Activated CD8-positive, alpha-beta memory T cell treated with anti-CD3 and anti-CD28 coated beads, Interleukin-2, amount 50 U/mL, for 1 hour (primary cell): ENCODE data around the gene RSRC1.
"Not testable (repeated sequence)": the region's sequence is repeated elsewhere in the genome, so short reads cannot be mapped to it uniquely, and the experiment has no call there.

Experiments used
- DNase-seq: peaks from one replicate; pipeline ENCODE4 v3.0.0-alpha.2; 2020; ENCODE audit errors: extremely low read depth

Gene RSRC1, protein sequence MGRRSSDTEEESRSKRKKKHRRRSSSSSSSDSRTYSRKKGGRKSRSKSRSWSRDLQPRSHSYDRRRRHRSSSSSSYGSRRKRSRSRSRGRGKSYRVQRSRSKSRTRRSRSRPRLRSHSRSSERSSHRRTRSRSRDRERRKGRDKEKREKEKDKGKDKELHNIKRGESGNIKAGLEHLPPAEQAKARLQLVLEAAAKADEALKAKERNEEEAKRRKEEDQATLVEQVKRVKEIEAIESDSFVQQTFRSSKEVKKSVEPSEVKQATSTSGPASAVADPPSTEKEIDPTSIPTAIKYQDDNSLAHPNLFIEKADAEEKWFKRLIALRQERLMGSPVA

DNA sequence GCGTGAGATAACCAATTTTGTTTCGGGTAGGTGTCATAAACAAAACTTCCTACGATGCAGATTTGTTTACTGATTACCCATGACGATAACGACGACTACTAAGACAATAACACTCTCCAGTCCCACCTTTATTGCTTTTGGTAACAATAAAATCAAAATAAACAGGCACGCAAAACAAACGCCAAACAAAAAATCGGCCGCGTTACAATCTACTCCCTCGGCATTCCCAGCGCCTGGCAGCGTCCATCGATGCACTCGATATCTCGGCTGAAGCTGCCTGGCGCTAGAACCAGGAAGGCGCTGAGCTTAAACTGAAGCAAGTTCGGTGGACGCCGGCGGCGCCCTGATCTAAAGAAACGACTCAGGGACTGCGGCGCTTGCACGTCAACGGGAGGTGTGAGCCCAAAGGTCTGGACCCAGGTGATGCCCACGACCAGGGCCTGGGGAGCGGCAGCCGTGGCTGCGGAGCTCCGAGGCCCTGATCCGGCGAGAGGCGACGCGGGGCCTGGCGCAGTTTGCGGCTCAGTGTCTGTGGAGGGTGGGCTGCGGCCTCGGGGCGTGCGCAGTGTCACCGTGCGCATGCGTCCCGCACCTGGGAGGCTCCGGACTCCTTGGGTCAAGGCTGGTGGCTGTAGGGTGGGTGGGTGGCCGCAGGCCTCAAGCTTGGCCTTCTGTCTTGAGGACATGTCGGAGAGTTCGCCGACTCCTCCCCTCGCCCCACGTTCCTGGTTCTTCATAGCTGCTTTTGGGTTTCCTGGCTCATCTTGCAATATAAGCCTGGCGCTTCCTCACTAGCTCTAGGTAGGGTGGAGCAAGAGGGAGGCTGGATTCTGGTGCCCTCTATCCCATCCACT lies at the start of gene RSRC1:
TSS of gene RSRC1 (plus strand) at position 286 of the 854 bp plus-strand sequence. CDS start 12,016 bp downstream, outside the sequence.
- peak; percentile 50 for DNase-seq

DNA sequence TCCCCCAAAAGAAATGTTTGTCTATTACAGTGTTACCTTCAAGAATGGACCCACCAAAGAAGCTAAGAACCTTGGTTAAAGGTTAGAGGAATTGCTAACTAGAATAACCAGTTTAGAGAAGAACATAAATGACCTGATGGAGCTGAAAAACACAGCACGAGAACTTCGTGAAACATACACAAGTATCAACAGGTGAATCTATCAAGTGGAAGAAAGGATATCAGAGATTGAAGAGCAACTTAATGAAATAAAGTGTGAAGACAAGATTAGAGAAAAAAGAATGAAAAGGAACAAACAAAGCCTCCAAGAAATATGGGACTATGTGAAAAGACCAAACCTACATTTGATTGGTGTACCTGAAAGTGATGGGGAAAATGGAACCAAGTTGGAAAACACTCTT lies 44.3 kb upstream of the RSRC1 start:
- DNase-seq, result not testable (repeated sequence)

DNA sequence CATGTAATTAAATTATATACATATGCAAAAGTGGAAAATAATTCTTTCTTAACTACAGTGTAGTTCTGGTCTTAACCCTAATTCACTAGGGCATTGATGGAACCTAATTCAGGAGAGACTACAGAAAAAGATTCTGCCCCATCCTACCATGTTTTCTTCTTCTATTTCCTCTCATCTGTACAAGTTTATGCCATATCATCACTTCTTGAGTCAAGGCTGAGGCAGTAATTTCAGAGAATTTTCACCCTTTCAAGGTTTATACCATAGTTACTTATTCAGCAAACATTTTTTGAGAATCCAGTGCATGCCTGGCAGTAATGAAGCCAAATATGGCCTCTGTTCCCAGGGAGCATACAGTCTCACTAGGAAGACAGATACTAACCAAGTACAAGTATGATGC lies 37.1 kb upstream of the RSRC1 start:
- DNase-seq, result no peak

DNA sequence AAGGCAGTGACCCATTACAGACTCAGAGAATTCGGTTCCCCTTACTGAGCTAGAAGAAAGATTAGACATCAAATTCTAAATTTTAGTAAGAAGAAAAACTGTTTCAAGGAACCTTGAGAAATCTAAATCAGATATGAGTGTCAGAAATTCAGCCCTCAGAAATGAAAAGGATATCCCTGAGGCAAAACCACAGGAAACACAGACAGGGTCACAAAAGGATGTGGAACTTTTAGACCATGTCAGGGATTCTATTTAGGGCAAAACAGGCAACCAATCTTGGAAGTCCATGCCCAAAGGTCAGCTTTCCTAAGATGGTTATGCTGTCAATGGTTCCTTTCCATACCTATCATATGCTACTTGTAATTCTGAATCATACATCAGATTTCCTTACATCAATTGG lies 35.3 kb upstream of the RSRC1 start:
- no peak for DNase-seq

DNA sequence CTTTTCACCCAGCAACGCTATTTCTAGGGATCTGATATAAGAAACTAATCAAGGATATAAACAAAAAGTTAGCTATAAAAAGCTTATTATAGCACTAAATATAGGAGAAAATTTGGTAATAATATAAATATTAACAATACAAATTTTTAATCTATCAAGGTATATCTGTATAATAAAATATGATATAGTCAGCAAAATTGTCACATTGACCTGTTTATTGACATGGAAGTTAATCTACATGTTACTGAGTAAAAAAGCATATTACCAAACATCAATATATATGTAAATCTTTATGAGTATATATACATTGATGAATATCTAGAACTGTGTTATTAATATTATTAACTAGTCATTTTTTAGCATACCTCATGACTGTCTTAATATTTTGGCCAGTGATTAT lies 30.3 kb upstream of the RSRC1 start:
- no peak for DNase-seq

DNA sequence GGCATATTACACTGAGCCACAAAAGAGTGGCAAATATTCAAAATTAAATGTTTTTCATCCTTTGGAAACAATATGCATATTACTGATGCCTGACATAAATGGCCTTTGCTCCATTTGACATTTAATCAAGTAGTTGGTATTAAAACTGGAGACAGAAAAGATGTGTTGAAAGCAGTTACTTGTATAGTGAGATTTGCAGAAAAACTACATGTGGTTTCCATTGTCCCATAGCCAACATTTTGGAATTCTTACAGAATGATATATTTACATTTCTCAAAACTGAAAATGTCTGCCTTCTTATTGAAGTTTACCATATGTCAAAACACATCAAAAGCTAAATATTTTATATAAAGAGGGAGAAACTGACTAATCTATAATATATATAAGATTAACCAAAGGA lies 25.2 kb upstream of the RSRC1 start:
- no peak for DNase-seq

DNA sequence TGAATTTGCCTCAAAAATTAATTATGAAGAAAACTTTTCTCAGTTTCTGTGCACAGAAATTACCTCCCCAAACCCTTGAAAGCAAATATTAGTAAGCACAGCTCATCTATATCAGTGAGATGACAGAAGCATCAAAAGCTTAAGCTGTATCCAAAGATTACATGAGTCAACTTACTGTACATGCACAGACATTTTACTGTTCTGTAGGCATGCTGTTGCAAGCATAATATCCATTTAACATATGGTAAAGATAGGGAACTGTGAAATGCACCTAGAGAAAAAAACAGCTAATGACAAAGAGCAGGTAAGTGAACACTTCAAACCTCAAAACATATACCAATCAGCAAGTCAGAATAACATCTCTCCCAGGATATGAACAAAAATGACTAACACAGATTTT lies 24.5 kb upstream of the RSRC1 start:
- no peak for DNase-seq

DNA sequence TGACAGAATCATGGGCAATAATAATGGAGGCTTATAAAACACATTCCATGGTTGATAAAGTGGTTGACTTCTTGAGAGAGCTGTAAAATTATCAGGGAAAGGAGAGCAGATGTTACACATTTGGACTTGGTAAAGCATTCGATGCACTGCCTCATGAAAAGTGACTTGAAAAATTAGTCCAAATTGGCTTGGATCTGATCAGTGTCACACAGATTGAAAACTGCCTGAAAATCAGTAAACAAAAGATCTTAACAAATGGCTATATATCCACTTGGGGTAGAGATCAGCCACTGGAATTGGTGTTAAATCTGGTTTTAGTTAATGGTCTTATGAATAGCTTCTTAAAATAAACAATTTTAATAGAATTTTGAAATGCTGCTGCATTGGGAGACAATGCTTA lies 24.0 kb upstream of the RSRC1 start:
- no peak for DNase-seq

DNA sequence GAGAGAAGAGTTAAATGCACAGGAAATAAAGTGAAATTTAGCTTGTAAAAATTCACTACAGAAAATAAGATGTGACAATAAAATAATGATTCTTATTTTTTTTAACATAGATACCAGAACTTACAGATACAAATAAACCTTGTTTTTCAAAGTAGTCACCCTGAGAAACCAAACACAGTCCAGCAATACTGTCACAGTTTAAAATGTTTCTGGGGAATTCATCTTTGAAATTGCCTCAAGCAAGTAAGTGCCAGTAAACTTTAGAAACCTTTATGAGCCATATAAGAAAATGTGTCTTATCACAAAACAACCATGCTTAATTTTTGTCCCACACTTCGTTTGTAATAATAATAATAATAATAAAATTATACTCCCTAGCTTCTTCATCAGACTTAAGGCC lies 23.5 kb upstream of the RSRC1 start:
- DNase-seq, result no peak

DNA sequence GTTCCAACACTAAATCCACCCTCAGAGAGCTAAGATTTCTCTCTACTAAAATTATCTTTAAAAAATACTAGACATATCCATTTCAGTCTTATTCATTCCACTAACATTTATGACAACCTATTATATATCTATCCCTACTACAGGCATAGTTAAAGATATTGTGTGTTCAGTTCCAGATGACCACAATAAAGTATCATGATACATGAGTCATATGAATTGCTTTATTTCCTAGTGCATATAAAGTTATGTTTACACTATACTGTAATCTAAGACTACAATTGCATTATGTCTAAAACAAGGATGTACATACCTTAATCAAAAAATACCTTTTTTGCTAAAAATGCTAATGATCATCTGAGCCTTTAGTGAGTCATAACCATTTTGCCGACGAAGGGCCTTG lies 23.1 kb upstream of the RSRC1 start:
- no peak for DNase-seq

DNA sequence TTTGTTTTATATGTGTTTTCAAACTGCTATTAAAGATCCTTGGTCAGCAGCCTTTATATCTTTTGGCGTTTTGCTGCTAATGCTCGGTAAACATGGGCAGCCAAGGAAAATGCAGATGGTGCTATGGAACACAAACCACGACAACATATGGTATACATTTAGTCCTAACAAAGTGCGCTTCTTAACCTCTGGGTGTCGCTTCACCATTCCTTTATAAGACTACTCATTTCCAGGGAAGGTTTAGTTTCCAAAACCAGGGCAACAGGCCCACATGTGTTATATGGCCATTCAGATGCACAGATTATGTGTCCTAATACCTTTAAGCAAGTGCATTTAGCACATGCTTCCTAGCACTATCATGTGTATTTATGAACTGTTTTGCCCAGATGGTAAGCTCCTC lies 18.4 kb upstream of the RSRC1 start:
- DNase-seq, result no peak

DNA sequence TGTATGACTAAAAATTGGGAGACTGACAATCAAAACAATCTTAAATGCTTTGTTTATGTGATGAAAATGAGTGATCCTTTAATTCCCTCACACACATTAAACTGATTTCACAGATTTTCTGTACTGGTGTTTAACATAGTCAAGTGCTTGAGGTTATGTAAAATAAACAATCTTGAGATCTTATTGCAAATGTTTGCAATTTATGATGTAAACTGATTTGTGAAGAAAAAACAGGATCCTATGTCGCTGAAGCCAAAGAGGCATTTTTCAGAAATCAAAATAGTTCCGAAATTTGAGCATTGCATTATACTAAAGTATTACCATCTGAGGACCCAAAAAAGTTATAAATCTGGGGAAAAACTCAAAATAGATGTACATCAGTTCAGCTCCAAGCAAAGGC lies 16.4 kb upstream of the RSRC1 start:
- no peak for DNase-seq

DNA sequence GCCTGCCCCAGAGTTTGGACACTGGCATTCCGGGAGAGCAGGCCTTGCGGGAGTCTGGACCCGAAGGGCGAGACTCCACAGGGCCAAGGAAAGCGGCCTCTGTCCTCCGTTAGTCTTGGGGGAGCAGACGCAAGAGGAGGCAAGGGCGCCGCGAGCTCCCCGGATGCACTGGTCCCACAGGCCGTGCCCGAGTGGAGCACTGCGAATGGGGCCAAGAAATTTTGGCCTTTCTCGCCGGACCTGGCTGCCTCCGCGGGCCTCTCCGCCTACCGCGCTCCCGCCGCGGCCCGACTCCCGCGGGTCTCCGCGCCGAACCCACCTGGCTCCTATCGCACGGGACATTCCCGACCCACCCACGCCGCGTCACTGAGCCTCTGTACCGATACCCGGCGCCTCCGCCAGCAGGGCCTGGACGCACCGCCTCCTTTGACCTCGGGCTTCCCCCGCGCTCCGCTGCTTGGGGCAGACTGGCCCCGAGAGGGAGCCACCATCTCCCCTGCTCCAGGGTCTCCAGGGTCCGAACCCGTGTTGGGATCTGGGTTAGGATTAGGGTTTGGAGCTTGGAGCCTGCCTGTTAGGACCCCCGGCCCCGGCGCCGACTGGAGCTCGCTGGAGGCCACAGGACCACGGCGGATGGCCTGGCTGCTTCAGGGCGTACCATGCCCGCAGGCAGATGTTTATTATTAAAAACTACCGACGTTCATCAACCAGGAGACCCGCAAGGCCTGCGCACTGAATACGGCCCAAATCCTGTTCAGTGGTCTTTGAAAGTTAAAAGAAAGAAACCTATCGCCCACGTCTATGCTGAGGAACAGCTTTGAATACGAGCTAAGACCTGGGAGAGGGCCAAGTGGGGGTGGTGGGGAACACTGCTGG lies 15.4 kb upstream of the RSRC1 start:
- no peak for DNase-seq

DNA sequence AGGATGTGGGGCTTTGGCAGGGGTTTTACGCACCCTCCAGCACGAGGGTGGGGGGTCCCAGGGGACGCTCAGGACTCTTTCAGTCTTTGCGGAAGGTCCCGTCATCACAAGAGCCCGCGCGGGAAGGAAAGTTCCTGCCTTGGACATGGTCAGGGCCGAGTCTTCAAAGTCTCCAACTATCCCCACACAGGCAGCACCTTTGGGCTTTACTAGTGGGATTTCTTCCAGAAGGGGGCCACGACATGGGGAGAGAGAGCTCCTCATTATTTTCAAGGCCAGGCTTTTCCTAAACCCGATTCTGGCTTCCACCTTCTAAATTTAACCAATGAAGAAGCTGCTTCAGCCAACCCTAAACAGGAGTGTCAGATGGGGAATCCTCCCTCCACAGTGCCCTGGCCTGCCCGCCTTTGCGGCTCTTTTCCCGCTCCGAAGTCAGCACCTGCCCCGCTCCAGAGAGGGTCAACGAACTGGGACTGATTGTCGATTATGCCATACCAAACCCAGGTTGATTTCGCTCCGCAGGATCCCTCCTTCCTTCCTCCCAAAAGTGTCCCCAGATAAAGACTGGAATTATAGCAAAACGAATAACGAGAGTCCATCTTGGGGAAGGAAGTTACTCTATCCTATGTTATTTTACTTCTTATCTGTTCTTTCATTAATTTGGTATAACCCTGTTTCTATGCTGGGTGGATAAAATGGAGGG lies 14.6 kb upstream of the RSRC1 start:
- DNase-seq, result no peak

DNA sequence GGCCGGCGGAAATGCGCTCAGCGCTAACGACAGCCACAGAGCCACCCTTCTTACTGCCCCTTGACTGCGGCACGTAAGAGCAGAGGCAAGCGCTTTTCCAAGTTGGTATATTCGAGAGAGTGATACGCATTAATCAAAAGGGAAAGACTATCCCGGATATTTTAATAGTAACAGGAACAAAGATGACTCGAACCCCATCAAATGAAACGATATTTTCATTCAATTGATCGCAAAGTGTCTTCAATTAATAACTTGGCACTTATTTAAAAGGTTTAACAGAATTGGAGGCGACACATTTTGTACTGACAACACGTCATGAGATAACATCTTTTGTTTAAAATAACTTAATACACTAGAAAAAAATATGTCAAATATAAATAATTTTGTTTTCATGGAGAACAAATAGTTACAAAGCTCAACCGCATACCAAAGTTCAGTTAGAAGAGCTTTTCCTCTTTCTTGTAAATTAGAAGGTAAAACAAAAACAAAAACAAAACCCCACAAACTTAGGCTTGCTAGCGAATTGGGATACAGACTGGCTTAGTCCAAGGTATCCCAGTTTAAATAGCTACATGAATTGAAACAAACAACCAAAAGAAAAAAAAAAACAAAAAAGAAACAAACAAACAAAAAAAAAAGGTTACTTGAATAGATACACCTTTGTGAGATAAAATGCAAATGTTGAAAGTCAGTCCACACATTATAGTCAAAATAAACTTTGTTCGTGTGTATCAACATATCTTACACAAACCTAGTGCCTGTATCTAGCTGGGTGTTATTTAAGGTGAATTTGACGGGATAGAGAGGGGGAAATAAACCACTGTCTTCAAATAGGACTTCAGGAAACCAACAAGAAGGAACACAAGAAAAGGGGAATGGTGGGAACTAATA lies 13.8 kb upstream of the RSRC1 start:
- DNase-seq, result no peak

DNA sequence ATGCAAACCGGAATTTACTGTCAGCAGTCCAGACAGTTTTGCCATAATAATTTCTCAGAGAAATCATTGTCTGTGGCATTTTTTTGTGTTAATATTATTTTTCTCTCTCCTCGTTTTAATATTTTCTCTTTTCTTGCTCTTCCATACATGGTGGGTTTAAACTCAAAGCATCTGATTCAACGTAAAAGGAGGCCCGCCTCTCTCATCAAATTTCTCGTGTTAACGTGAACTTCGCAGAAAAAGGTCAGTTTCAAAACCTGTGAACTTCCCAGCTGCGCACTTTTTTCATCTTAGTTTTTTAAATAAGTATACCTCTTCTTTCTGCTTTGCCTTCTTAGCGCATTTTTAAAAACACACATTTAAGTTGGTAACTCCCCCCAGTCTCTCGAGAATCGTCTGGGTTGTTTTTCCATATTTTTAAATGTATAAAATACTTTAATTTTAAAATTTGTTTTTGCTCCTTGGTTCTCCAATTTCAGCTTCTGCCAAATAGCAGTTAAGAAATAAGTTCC lies 12.8 kb upstream of the RSRC1 start:
- DNase-seq, result no peak

DNA sequence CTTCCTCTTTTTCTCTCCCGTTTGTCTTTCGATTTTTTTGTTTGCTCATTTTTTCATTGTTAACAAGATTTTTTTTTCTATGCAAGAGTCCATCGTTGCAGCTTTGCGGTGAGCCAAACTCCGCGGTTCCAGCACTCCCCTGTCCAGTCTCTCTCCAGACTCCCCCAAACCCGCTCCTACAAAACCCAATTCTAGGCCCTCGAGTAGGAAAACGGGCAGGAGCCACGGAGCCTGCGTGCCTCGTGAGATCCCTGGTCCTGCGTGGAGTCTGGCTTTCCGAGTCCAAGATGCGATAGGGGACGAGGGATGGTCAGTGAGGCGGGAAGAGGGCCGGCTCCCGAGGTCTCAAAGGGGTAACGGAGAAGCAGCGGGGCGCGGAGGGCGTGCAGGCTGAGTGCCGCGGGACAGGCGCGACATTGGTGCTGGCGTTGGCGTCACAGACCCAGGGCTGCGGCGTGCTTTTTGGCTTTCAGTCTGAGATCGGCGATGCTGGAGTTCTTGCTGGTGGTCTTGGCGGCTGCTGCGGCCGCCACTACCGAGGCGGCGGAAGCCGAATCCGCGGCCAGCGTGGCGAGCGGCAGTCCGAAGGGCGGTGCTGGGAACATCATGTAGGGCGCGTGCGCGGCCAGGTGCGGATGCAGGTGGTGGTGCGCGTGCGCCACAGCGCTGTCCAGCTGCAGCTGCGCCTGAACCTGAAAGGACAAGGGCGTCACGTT lies 12.1 kb upstream of the RSRC1 start:
- no peak for DNase-seq

DNA sequence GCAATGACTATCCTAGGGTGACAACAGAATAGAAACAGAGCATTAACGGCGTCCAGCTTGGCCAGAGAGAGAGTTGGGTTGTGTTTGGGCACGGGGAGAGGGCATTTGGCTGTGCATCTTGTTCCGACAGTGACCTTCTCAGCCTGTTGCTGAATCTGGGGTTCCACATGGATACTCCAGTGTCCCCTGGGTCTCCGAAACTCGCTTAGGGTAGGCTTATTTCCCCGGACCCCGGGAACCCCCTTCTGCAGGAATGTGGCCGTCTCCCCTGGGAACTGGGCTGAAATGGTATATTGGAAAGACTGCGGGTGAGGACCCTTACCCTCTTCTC lies 11.6 kb upstream of the RSRC1 start:
- no peak for DNase-seq

DNA sequence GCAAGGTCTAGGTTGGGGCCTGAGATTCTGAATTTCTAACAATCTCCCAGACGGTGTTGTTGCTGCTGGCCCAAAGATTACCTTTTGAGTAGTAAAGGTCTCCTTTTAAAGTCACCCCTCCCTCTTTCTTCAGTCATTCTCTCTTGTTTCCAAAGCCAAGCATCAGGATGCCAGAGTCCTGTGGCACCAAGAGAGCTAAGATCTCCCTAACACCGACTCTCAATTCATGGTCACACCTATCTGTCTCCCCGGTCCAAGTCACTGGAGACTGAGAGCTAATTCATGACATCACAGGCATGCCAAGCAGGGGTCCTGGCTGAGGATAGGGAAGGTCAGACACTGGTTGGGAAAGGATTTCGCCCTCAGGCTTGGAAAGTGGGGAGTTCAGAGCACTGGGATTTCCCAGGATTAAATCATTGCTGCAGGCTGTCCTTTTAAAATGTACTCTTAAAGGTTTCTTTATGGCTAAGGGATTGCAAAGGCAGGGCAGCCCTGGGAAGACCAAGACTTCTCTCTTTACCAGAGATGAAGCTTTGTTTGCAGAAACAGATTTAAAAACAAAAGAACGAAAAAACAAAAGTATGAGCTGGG lies 11.0 kb upstream of the RSRC1 start:
- no peak for DNase-seq
